Panc1 (cell line): ENCODE data around the gene SMIM15. TPM values are rescaled to one million over a fixed set of nuclear protein-coding genes. Genes with fewer than 3 reads are reported as not detected.

Source experiments
- ATAC-seq: fragments of 200-7000 bp; cut with Tn5 transposase; 2 replicates; pipeline ENCODE4 v1.9.1; 2020; ENCODE audit warnings: mild to moderate bottlenecking, moderate library complexity
- BruUV-seq: library from RNA; stranded (reverse); fragments of 400-500 nt; replicated peaks from 2 replicates; lab custom pipeline; 2021; lab: Mats Ljungman, UMichigan
- CTCF ChIA-PET: fragments of 300-600 bp; sonication (Branson Sonifier 250); formaldehyde crosslinking; loops from one replicate; lab custom pipeline; 2022; ENCODE audit warnings: antibody characterized with exemption; lab: Charles Lee
- POLR2A ChIA-PET: fragments of 300-600 bp; sonication (Branson Sonifier 250); formaldehyde crosslinking; loops from one replicate; lab custom pipeline; 2022; ENCODE audit warnings: antibody characterized with exemption; lab: Charles Lee
- DNase-seq: peaks from one replicate; pipeline ENCODE4 v3.0.0-alpha.2; 2010; ENCODE audit warnings: low read depth, low spot score
- H3K27ac ChIP-seq: 2 replicates; pipeline ENCODE4 v1.5.1; 2011; ENCODE audit warnings: mild to moderate bottlenecking, low read length, inconsistent platforms
- H3K27me3 ChIP-seq: fragments of 200-500 bp; sonication (Bioruptor generic); 2 replicates; pipeline ENCODE4 v1.6.0; 2014; ENCODE audit warnings: low read length, inconsistent platforms; ENCODE audit not compliant: control insufficient read depth, insufficient read depth
- H3K36me3 ChIP-seq: fragments of 200-500 bp; sonication (Bioruptor generic); 2 replicates; pipeline ENCODE4 v1.5.1; 2014; ENCODE audit warnings: inconsistent platforms, mild to moderate bottlenecking, low read length, moderate library complexity; ENCODE audit not compliant: control insufficient read depth, insufficient read depth
- H3K4me1 ChIP-seq: 2 replicates; pipeline ENCODE4 v1.5.1; 2011; ENCODE audit warnings: inconsistent platforms, mild to moderate bottlenecking, low read length, moderate library complexity; ENCODE audit not compliant: control insufficient read depth, insufficient read depth
- H3K4me3 ChIP-seq, 2 experiments: 2 replicates each; pipeline ENCODE4 v1.5.1; 2011 to 2012; ENCODE audit warnings: low read depth in 2 of 2, low read length in 2 of 2, mild to moderate bottlenecking in 2 of 2, inconsistent platforms in 1 of 2, moderate library complexity in 1 of 2
- H3K9me3 ChIP-seq: fragments of 200-500 bp; sonication (Bioruptor generic); 2 replicates; pipeline ENCODE4 v1.5.1; 2014; ENCODE audit warnings: low read depth, mild to moderate bottlenecking, inconsistent platforms, low read length, moderate library complexity; ENCODE audit not compliant: control insufficient read depth, insufficient read depth
- CTCF ChIP-seq: fragments of 450-650 bp; IDR thresholded peaks from 2 replicates; pipeline ENCODE4 v1.5.1; 2017; ENCODE audit warnings: mild to moderate bottlenecking
- POLR2AphosphoS5 ChIP-seq: IDR thresholded peaks from 2 replicates; pipeline ENCODE4 v1.6.1; 2012; ENCODE audit warnings: mild to moderate bottlenecking, low read depth, low read length, moderate library complexity
- REST ChIP-seq, 2 experiments: IDR thresholded peaks; 2 replicates each; pipeline ENCODE4 v1.6.1; 2011 to 2012; ENCODE audit warnings: low read depth in 2 of 2, control low read depth in 1 of 2, low read length in 1 of 2, mild to moderate bottlenecking in 1 of 2, moderate library complexity in 1 of 2; ENCODE audit not compliant: insufficient read depth in 1 of 2
- SIN3A ChIP-seq: IDR thresholded peaks from 2 replicates; pipeline ENCODE4 v1.6.1; 2012; ENCODE audit warnings: low read depth, mild to moderate bottlenecking, low read length, moderate library complexity, borderline replicate concordance; ENCODE audit not compliant: insufficient read depth
- TCF7L2 ChIP-seq: IDR thresholded peaks from 2 replicates; pipeline ENCODE4 v1.6.1; 2011; ENCODE audit warnings: mild to moderate bottlenecking, low read depth, low read length, inconsistent platforms
- in situ Hi-C: cut with HindIII; loops from 2 replicates; pipeline ENCODE4 v1.10.0; 2016; ENCODE audit warnings: low sequenced_read_pairs, low pct_unique_long_range_greater_than_20kb
- intact Hi-C: fragments of 100-400 bp; cut with micrococcal nuclease; formaldehyde crosslinking; loops from one replicate; pipeline ENCODE4 v1.10.0; 2022; ENCODE audit not compliant: unreplicated experiment
- total RNA-seq: library from RNA; stranded (reverse); gene quantifications from one replicate; pipeline ENCODE4 v1.2.1, GENCODE V29; 2021; ENCODE audit not compliant: unreplicated experiment

SMIM15 gene
- total RNA-seq, 1 experiment from 2014 or later, result 77.5 TPM

DNA sequence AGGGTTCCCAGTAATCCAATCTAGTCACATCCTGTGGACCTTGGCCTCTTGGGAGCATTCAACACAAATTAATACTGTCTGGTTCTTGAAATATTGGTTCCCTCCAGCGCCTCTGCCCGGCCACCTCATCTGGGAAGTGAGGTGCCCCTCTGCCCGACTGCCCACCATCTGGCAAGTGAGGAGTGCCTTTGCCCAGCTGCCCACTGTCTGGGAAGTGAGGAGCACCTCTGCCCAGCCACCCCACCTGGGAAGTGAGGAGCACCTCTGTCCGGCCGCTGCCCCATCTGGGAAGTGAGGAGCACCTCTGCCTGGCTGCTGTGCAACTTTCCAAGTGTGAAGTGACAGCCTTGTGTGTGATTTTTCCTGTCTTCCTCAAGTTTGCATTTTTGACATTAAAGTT, 42.7 kb upstream of the SMIM15 start:
- H3K27ac ChIP-seq, result no peak overlapping the region
- no peaks in the 10 kb centered on the region for H3K36me3 ChIP-seq
- no peak overlapping the region for H3K4me3 ChIP-seq
- in situ Hi-C loops, result no loop called here
- ChIA-PET CTCF (no interaction called here), POLR2A (no interaction called here)
- no TSS peak for BruUV-seq
- intact Hi-C loops, result no loop called here
- H3K9me3 ChIP-seq, result no peaks in the 10 kb centered on the region
- no peak for TF ChIP-seq CTCF
- TF ChIP-seq SIN3A, result no peak
- TF ChIP-seq REST (IDR thresholded peaks at IDR 0.05; ENCODE audit: insufficient read depth in 1 of 2, low read depth in 2 of 2, low read length in 1 of 2), result no peak
- TF ChIP-seq POLR2AphosphoS5, result no peak
- no peak for TF ChIP-seq TCF7L2
- H3K4me1 ChIP-seq, result no peaks in the 10 kb centered on the region
- ATAC-seq, result no peak
- H3K27me3 ChIP-seq, result no peaks in the 10 kb centered on the region
- DNase-seq, result no peak

- ChIA-PET POLR2A (no interaction called here), CTCF (no interaction called here)
- BruUV-seq, result no TSS peak
- DNase-seq, result no peak
- no peak for TF ChIP-seq TCF7L2
- TF ChIP-seq SIN3A, result no peak
- no peak for TF ChIP-seq REST (IDR thresholded peaks at IDR 0.05; ENCODE audit: insufficient read depth in 1 of 2, low read depth in 2 of 2, low read length in 1 of 2)
- TF ChIP-seq CTCF, result no peak
- TF ChIP-seq POLR2AphosphoS5, result no peak
- in situ Hi-C loops, result no loop called here
- intact Hi-C loops, result no loop called here
- no peak overlapping the region for H3K4me3 ChIP-seq
- no peaks in the 10 kb centered on the region for H3K4me1 ChIP-seq
- H3K27ac ChIP-seq, result no peak overlapping the region
- no peaks in the 10 kb centered on the region for H3K36me3 ChIP-seq
- no peaks in the 10 kb centered on the region for H3K27me3 ChIP-seq
- no peak for ATAC-seq
- H3K9me3 ChIP-seq, result no peaks in the 10 kb centered on the region
These were observed 39.9 kb upstream of the SMIM15 start for GRCh38 chr5:61202213-61202612.
